ENCODE measurements around the gene SPDEF.

Gene SPDEF

GRCh38 chr6:34561227-34561530 is 5.0 kb upstream of the SPDEF start:
- DNase-seq, result no peak

DNA sequence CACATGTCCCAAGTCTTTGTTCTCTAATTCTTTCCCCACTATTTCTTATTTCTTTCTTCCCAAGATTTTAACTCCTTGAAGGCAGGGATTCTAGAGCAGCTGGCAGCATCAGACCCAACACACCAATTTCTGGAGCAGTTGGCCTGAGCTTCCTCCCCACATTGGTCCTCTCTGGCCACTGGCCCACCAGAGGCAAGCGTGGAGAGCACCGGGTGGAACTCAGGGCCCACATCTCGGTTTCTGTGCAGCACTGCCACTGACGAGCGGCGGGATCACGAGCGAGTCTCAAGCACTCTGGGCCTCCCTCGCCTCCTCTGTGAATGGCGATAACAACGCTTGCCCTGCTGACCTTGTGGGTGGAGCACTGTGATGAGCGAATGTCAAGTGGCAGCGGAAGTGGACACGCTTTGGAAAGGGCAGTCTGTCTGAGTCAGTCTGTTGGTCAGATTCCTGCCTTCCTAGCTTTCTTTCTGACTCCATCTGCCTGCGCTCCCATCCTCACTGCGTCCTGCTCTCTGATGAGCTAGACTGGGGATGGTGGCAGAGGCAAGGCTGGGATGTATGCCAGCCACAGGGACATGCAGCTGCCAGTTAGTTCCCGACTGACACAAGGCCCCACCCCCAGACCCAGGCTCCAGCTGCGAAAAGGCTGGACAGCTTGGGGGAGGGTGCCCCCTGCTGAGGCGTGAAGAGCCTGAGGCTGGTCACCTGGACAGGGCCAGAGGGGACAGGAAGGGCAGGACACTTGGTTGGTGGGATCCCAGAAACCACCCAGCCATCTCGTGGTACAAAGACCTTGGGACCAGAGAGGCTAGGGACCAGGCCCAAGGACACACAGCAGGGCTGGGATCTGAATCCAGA is 4.5 kb upstream of the SPDEF start:
- DNase-seq, result no peak

- DNase-seq, result no peak
These were observed 3.7 kb upstream of the SPDEF start for GRCh38 chr6:34559651-34560365.

- no peak for DNase-seq
These were observed 2.1 kb upstream of the SPDEF start for GRCh38 chr6:34558172-34558714.

GRCh38 chr6:34557228-34557627 is 1.1 kb upstream of the SPDEF start:
- DNase-seq, result no peak

- DNase-seq, result no peak
These were observed 364 bp upstream of the SPDEF start for GRCh38 chr6:34556493-34556892.

DNA sequence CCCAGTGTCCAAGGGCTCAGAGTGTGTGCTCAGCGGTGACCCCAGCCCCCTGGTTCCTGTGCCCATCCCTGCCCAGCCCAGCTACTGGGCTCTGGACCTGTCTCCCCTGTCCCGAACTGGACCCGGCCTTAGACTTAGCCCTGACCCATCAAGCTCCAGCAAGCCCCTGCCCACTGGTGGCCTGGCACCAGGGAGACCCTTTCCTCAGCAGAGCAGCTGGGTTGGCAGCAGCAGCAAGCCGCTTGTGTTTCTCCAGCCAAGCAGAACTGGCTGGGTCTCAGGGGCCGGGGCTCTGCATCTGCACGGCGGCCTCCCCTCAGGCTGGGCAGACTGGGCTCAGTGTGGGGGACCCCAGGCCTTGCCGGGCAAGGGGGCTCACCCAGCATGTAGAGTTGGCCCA is 801 bp downstream of the SPDEF start:
- no peak for DNase-seq

GRCh38 chr6:34555007-34555322 is 1.2 kb downstream of the SPDEF start:
- no peak for DNase-seq

DNA sequence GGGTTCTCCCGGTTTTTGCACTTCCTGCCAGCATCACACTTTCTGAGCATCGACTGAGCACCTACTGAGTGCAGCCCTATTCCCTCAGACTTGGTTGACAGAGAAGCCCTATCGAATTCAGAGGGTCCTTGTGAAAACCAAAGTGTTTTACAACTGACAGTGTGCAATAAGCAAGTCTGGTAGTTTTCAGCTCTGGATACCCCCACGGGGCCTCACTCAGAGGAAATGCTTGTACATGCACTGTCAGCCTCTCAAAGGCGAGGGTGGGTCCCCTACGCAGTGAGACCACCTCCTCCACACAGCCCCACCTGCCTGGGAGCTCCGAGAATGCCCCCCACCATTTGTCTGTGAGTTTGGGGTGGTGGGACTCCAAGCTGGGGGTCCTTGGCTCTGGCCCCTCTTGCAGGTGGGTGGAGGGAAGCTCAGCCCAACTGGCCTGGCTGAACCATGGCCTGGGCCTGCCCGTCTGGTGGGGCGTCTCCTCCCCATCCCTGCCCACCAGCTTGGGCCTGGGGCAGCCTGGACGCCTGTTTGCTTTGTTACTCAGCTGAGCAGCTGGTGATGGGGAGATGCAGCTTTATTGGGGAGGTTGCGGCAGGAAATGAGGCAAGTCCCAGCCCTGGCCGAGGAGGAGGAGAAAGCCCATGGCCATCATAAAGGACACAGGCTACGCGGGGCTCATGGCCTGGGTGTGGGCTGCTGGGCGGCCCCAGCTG is 1.7 kb downstream of the SPDEF start:
- no peak for DNase-seq

DNA sequence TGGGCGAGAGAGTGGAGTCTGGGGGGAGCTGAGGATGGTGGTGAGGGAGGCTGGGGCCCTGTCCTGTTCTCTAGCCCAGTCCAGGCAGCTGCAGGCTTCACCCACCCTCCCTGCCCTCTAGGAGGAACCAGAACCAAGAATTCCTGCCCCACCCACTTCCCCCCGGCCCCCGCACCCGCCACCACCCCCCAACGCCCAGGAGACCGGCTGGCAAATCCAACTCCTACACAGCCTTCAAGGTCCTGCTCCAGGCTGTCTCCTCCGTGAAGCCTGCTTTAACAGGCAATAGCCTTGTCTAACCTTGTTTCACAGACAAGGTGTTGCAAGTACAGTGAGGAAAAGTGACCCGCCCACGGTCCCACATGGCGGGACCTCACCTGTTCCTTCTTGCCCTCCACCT is 2.4 kb downstream of the SPDEF start:
- DNase-seq, result no peak

DNA sequence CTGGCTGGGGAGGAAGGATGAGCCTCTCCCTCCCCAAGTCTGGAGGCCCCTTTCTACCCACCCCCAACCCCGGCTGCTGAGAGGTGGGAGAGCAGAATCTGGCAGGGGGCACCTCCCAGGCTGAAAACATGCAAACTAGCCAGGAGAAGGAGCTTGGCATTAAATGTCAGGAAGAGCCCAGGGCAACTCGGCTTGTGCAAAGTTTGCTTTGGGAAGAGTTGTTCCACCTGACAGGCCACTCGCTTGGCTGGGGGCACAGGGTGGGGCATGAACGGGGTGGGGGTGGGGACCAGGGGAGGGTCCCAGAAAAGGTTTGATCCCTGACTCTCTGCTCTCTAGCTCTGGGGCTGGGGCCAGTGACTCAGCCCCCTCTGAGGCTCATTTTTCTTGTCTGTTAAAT is 3.0 kb downstream of the SPDEF start:
- no peak for DNase-seq

- no peak for DNase-seq
These were observed 3.5 kb downstream of the SPDEF start for GRCh38 chr6:34552620-34553019.

DNA sequence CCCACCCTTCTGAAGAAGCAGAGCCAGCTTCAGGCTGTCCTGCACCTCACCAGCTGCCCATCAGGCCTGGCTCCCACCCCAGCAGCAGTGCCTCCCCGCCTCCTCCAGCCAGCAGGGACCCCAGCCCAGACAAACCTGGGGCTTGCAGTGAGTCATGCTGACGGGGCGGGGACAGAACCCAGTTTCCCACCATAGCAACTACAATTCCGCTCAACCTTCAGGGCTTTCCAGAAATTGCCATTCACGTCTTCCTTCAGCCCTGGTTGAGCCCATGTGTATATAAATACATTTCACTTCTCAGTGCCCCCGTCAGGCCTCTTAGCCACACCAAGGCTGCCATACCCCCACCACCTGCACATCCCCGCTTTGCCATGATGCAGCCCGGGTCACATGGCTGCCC is 4.4 kb downstream of the SPDEF start:
- no peak for DNase-seq

GRCh38 chr6:34549804-34550202 is 6.3 kb downstream of the SPDEF start:
- no peak for DNase-seq

DNA sequence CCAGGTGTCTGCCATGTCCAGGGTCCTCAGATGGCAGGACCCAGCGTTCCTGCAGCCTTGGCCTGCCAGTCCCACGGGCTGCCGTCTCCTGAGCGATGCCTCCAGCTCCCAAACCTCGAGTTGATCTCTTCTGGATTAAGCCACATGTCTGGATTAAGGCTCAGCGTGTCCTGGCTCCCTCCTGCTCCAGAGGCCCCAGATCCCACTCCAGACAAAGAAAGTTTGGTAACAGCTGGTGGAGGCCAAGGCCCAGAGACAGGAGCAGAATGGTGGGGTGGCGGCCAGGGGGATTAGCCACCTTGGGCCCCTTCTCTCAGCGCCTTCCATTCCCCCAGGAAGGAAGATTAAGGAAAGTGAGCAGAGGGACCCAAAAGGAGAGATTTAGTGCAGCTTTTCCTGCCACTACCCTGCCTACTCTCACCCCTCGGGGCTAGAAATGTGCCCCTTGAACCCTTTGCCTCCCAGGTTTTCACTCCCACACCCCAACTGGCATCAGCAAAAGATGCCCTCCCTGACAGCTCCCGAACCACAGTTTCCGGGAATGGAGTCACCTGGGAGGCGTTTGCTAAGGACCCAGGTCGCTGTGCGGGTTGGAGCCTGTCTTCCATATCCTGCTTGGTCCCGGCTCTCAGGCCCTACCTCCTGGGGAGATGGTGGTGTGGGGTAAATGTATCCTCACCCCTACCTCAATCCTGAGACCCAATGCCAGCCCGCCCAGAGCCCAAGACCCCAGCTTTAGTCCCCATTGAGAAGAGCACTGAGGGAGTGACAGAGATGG is 6.9 kb downstream of the SPDEF start:
- no peak for DNase-seq

DNA sequence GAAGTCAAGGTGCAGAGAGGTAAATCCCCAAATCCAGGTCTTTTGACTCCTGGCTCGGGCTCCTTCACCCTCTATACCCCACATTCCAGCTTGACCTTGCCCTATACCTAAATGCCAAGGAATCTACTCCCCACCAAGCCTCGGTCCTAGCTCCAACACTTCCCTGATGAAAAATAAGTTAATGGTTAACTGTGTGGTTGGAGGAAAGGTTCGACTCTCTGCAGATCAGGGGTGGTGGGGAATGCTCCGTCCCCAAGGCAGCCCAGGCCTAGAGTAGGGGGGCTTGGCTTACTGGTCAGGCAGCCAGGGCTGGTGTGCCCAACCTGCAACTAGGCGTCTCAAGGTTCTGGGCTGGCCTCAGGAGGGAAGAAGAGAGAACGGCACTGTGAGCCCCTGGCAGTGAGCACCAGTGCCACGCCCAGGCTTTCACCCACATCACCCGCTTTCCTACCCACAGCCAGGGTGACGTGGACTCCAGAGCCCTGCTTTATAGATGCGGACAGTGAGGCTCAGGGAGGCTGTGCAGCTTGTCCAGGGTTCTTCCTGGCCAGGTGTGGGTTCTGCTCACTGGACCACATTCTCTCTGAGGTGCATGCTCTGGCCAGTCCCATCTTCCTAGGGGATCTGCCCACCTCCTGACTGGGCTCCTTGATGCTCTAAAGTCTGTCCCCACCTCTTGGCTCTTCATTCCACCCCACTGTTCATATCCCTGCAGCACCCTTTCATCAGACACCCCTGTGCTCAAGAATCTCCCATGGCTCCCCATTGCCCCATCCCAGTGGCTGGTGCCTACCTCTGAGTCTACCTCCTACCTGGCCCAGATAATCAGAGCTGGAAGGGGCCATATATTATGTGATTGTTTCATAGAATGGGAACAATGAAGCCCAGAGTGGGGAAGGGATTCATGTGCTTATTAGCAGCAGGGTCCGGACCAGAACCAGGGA is 8.2 kb downstream of the SPDEF start:
- no peak for DNase-seq

- no peak for DNase-seq
These were observed 9.4 kb downstream of the SPDEF start for GRCh38 chr6:34546551-34547321.

GRCh38 chr6:34544776-34545471 is 11.2 kb downstream of the SPDEF start:
- DNase-seq, result no peak

- DNase-seq, result no peak
These were observed 12.0 kb downstream of the SPDEF start for GRCh38 chr6:34544052-34544604.

GRCh38 chr6:34543421-34543820 is 12.7 kb downstream of the SPDEF start:
- no peak for DNase-seq

Measured in NCI-H1436 treated with DMSO at 0.1 percent for 48 hours (cell line).